ENCODE measurements around the gene TBX4.

- TF ChIP-seq JUNB (IDR thresholded peaks at IDR 0.05; ENCODE audit: unreplicated experiment) (no peak), CTCF (conservative IDR thresholded peaks at IDR 0.05; ENCODE audit: low read depth in 2 of 2) (peak in 1 of 2 experiments; percentile 26; a peak in 1 of 4 replicates), EZH2 (IDR thresholded peaks at IDR 0.05; ENCODE audit: low read depth, unreplicated experiment) (peak; percentile 84), POLR2AphosphoS5 (IDR thresholded peaks at IDR 0.05; ENCODE audit: low read depth) (no peak), ZNF114 (CRISPR knock-in tag; IDR thresholded peaks at IDR 0.05) (no peak), ZNF331 (CRISPR knock-in tag; IDR thresholded peaks at IDR 0.05; ENCODE audit: low read depth) (no peak), EZH2phosphoT487 (IDR thresholded peaks at IDR 0.05; ENCODE audit: unreplicated experiment) (no peak), CREB1 (CRISPR knock-in tag; IDR thresholded peaks at IDR 0.05; ENCODE audit: low read depth) (no peak), REST (IDR thresholded peaks at IDR 0.05; ENCODE audit: unreplicated experiment) (no peak)
Observed at GRCh38 chr17:61450641-61451537, 1.3 kb upstream of the TBX4 start.

Data from GM23338 (cell line).